Measurements from ENCODE around the gene HCFC1R1. TPM values are rescaled to one million over a fixed set of nuclear protein-coding genes. Genes with fewer than 3 reads are reported as not detected.
A peak's percentile ranks its signal among the peaks of the same experiment; 100 is the strongest.

The HCFC1R1 gene
- total and polyA plus RNA-seq, 2 of the 8 experiments (the other 6 are each of a cell fraction or from before 2014, with no cell fraction given), result 72.7 to 138 TPM

- Histone ChIP-seq H2AK5ac (ENCODE audit: low read depth, low read length) (no peak overlapping the region), H3K56ac (replicated peaks; ENCODE audit: insufficient read length, low read depth, low read length) (no peak overlapping the region), H3K4ac (replicated peaks; ENCODE audit: insufficient read length, low read depth, low read length) (no peak overlapping the region), H2BK120ac (replicated peaks; ENCODE audit: low read depth, low read length) (no peak overlapping the region), H3K36me3 (ENCODE audit: control insufficient read depth in 2 of 4, insufficient read depth in 4 of 4, low read length in 3 of 4) (no peaks in the 10 kb centered on the region), H3K9me3 (ENCODE audit: insufficient read depth in 2 of 2, low read depth in 1 of 2, low read length in 1 of 2) (no peaks in the 10 kb centered on the region), H3K9ac (replicated peaks in 1 of 4; ENCODE audit: extremely low read depth in 1 of 4, low read depth in 3 of 4, low read length in 3 of 4) (no peak overlapping the region), H4K91ac (replicated peaks; ENCODE audit: insufficient read length, low read length) (no peak overlapping the region), H3K79me1 (ENCODE audit: low read depth, low read length) (no peaks in the 10 kb centered on the region), H3K4me3 (ENCODE audit: extremely low read depth in 1 of 4, insufficient read depth in 2 of 4, low read depth in 3 of 4, low read length in 4 of 4) (no peak overlapping the region), H4K5ac (ENCODE audit: insufficient read length, low read depth, low read length) (no peak overlapping the region), H4K8ac (ENCODE audit: extremely low read depth, insufficient read depth, low read length) (no peak overlapping the region), H3K23me2 (ENCODE audit: low read depth, low read length) (no peaks in the 10 kb centered on the region), H2AFZ (ENCODE audit: low read length) (no peak overlapping the region), H2BK5ac (ENCODE audit: low read depth, low read length) (no peak overlapping the region), H3K79me2 (ENCODE audit: control insufficient read depth in 1 of 2, insufficient read depth in 2 of 2, low read length in 2 of 2) (no peaks in the 10 kb centered on the region), H3K23ac (ENCODE audit: insufficient read length) (no peak overlapping the region), H3K27me3 (replicated peaks in 1 of 4; ENCODE audit: control insufficient read depth in 3 of 4, extremely low read depth in 1 of 4, insufficient read depth in 3 of 4, low read length in 3 of 4) (no peaks in the 10 kb centered on the region; a peak in 1 of 7 replicates), H3K4me1 (replicated peaks in 1 of 4; ENCODE audit: control insufficient read depth in 3 of 4, insufficient read depth in 4 of 4, low read length in 3 of 4) (peaks cover 0 to 2% (median 0%) of the 10 kb centered on the region in 4 experiments; a peak in 2 of 7 replicates), H2BK12ac (ENCODE audit: low read depth, low read length) (peak overlapping the region; percentile 71; the same call in 1 of the 2 replicates), H2BK20ac (ENCODE audit: low read length) (no peak overlapping the region), H3K18ac (ENCODE audit: extremely low read depth, low read length) (no peak overlapping the region), H3K4me2 (ENCODE audit: insufficient read depth in 1 of 2, low read depth in 2 of 2, low read length in 2 of 2) (no peak overlapping the region), H4K20me1 (replicated peaks in 1 of 2; ENCODE audit: control insufficient read depth in 1 of 2, insufficient read depth in 2 of 2, low read length in 2 of 2) (peaks cover 0 to 4% of the 10 kb centered on the region in 2 experiments), H3K27ac (ENCODE audit: low read depth, low read length) (no peak overlapping the region), H2BK15ac (ENCODE audit: low read length) (no peak overlapping the region), H3K14ac (ENCODE audit: insufficient read length) (no peak overlapping the region)
- TF ChIP-seq SAP30 (IDR thresholded peaks at IDR 0.05; ENCODE audit: insufficient read depth, insufficient replicate concordance, low read length) (no peak), MAX (IDR thresholded peaks at IDR 0.05) (no peak), CHD1 (IDR thresholded peaks at IDR 0.05; ENCODE audit: low read depth, low read length) (no peak), KDM1A (IDR thresholded peaks at IDR 0.05; ENCODE audit: borderline replicate concordance, low read length) (no peak), EZH2 (IDR thresholded peaks at IDR 0.05; ENCODE audit: low read depth, low read length, severe bottlenecking) (no peak)
- POLR2A ChIA-PET (ENCODE audit: partially characterized antibody), result interaction anchor here (1.2 to 3.8 kb wide), 5 partner anchors 9 to 45 kb away, joined by 3 to 31 read pairs (median 4); partner anchors contain the start of gene ZSCAN10
- CTCF ChIA-PET (ENCODE audit: partially characterized antibody), result interaction anchor here (0.9 to 2.0 kb wide), 6 partner anchors 10 to 33 kb away, joined by 3 to 9 read pairs (median 4); no protein-coding TSS in a partner anchor
- no peak for DNase-seq (ENCODE audit: low read depth in 1 of 2, low spot score in 2 of 2)
- FAIRE-seq, result no peak
- WGBS, 2 experiments (ENCODE audit: extremely low coverage in 1 of 2, insufficient coverage in 1 of 2, insufficient read length in 1 of 2, insufficient replicate concordance in 2 of 2, low coverage in 1 of 2, low lambda C conversion rate in 2 of 2, missing lambda C conversion rate in 1 of 2), result 94% methylated on average over 7 of the region's 7 CpGs; no CpG with 5 or more reads in 1 of the 2 experiments
Observed at GRCh38 chr16:3071655-3072054, 47.9 kb upstream of the HCFC1R1 start.

Measured in H1 (cell line).